Measurements from ENCODE around the gene ANGPTL2. TPM values are rescaled to one million over a fixed set of nuclear protein-coding genes. Genes with fewer than 3 reads are reported as not detected.

Gene ANGPTL2
- total RNA-seq, 4 donors from 2014 or later: 5.9 to 12.6 (median 8.7) TPM

GRCh38 chr9:127124111-127124531, 1.7 kb upstream of the ANGPTL2 start:
- Histone ChIP-seq H3K27ac (no peak overlapping the region), H3K9me3 (no peaks in the 10 kb centered on the region), H3K27me3 (no peaks in the 10 kb centered on the region), H3K4me3 (replicated peaks in 1 of 3) (no peak overlapping the region), H3K4me1 (peaks cover 25 to 45% of the 10 kb centered on the region in 2 donors), H3K36me3 (no peaks in the 10 kb centered on the region)
- no peak for DNase-seq
- intact Hi-C loops (cut with DNase I): loop anchor here (5.0 kb wide), 1 partner anchor 53 kb away; no protein-coding TSS in a partner anchor
- 94 to 98% methylated on average over 6 to 7 of the region's 7 CpGs for WGBS, 2 donors
- TF ChIP-seq CTCF (IDR thresholded peaks at IDR 0.05) (no peak), POLR2A (IDR thresholded peaks at IDR 0.05) (no peak)

- Histone ChIP-seq H3K27ac (peak overlapping the region; percentile 40 to 89 (median 81)), H3K27me3 (no peaks in the 10 kb centered on the region), H3K36me3 (no peaks in the 10 kb centered on the region), H3K9me3 (no peaks in the 10 kb centered on the region), H3K4me3 (replicated peaks in 1 of 3) (peak overlapping the region in 1 of 3 donors; percentile 31), H3K4me1 (peaks cover 18 to 46% of the 10 kb centered on the region in 2 donors)
- peak in 1 of 6 experiments; percentile 14 for TF ChIP-seq CTCF (IDR thresholded peaks at IDR 0.05)
- no peak for TF ChIP-seq POLR2A (IDR thresholded peaks at IDR 0.05)
- 38 to 83% methylated on average over 5 to 15 of the region's 16 CpGs for WGBS, 2 donors
- intact Hi-C loops (cut with DNase I): loop anchor here (5.0 kb wide), 1 partner anchor 54 kb away; no protein-coding TSS in a partner anchor
- DNase-seq: peak; percentile 72 to 82
Measured at GRCh38 chr9:127123064-127123890, 842 bp upstream of the ANGPTL2 start.

GRCh38 chr9:127121628-127122175, 733 bp downstream of the ANGPTL2 start:
- Histone ChIP-seq H3K4me3 (replicated peaks in 1 of 3) (peak overlapping the region in 1 of 3 donors; percentile 31), H3K4me1 (peaks cover 17 to 45% of the 10 kb centered on the region in 2 donors), H3K36me3 (no peaks in the 10 kb centered on the region), H3K27ac (peak overlapping the region; percentile 40 to 89 (median 81)), H3K9me3 (no peaks in the 10 kb centered on the region), H3K27me3 (no peaks in the 10 kb centered on the region)
- peak in 1 of 2 donors; percentile 18 for DNase-seq
- intact Hi-C loops (cut with DNase I): loop anchor here (5.0 kb wide), 1 partner anchor 56 kb away; no protein-coding TSS in a partner anchor
- TF ChIP-seq CTCF (IDR thresholded peaks at IDR 0.05): no peak
- TF ChIP-seq POLR2A (IDR thresholded peaks at IDR 0.05): no peak
- WGBS, 2 donors: 26 to 37% methylated on average over 7 to 13 of the region's 20 CpGs

GRCh38 chr9:127119320-127119709, 3.1 kb downstream of the ANGPTL2 start:
- H3K27me3 ChIP-seq: no peaks in the 10 kb centered on the region
- 93 to 97% methylated on average over 4 of the region's 4 CpGs for WGBS, 2 donors
- no peaks in the 10 kb centered on the region for H3K9me3 ChIP-seq
- no peaks in the 10 kb centered on the region for H3K36me3 ChIP-seq
- H3K4me1 ChIP-seq: peaks cover 17 to 45% of the 10 kb centered on the region in 2 donors
- no peak overlapping the region for H3K27ac ChIP-seq
- intact Hi-C loops (cut with DNase I): no loop called here
- no peak overlapping the region for H3K4me3 ChIP-seq (replicated peaks in 1 of 3)
- no peak for TF ChIP-seq POLR2A (IDR thresholded peaks at IDR 0.05)
- TF ChIP-seq CTCF (IDR thresholded peaks at IDR 0.05): no peak
- DNase-seq: no peak
